A673 (cell line): Measurements from ENCODE around the gene GOLGA3.

Source experiments
- EZH2 ChIP-seq: fragments of 200-600 bp; sonication (generic); IDR thresholded peaks from 2 replicates; pipeline ENCODE4 v1.6.1; 2017; ENCODE audit warnings: borderline replicate concordance, low read depth, mild to moderate bottlenecking, mixed read lengths, antibody characterized with exemption, low read length; ENCODE audit not compliant: poor library complexity, severe bottlenecking
- TF ChIP-seq, protein P1 (sequence below): fragments of 300-800, 200-600 bp; sonication (generic); conservative IDR thresholded peaks from 2 replicates; pipeline ENCODE4 v1.5.1; 2017; ENCODE audit warnings: low read depth, mild to moderate bottlenecking, antibody characterized with exemption, low read length, moderate library complexity, mixed read lengths

DNA sequence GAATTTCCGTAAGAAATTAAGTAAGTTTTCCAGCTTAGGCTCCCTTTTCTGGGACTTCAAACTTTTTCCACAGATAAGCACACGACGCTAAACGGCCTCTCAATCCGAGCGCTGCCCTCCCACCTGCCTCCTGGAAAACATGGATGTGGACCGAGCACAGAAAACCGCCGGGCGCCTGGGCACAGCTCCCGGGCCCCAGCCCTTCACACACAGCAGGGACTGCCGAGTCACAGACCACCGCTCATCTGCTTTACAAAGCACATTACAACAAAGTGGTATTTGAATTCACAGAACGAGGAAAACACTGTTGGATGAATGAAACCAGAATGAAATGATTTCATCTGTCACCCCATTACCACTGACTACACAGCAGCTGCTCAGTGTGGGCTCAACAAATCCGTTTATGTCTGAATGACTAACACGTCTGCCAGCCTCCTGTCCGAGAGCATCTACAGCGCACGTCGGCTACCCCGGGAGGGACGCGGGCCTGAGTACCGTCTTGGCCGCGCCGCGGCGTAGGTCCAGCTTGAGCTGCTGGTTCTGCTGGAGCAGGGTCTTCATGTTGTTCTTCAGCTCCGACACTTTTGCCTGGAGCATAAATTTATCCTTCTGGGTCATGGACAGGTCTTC, 53.9 kb downstream of the GOLGA3 start:
- TF ChIP-seq, protein P1, sequence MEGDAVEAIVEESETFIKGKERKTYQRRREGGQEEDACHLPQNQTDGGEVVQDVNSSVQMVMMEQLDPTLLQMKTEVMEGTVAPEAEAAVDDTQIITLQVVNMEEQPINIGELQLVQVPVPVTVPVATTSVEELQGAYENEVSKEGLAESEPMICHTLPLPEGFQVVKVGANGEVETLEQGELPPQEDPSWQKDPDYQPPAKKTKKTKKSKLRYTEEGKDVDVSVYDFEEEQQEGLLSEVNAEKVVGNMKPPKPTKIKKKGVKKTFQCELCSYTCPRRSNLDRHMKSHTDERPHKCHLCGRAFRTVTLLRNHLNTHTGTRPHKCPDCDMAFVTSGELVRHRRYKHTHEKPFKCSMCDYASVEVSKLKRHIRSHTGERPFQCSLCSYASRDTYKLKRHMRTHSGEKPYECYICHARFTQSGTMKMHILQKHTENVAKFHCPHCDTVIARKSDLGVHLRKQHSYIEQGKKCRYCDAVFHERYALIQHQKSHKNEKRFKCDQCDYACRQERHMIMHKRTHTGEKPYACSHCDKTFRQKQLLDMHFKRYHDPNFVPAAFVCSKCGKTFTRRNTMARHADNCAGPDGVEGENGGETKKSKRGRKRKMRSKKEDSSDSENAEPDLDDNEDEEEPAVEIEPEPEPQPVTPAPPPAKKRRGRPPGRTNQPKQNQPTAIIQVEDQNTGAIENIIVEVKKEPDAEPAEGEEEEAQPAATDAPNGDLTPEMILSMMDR, result no peak
- no peak for TF ChIP-seq EZH2
